NCI-H526 treated with DMSO at 0.1 percent for 48 hours (cell line): ENCODE data around the gene PAX5.
"Not testable (repeated sequence)": the region's sequence is repeated elsewhere in the genome, so short reads cannot be mapped to it uniquely, and the experiment has no call there.

Experiments
- DNase-seq: peaks from one replicate; lab custom pipeline; 2025; lab: John Stamatoyannopoulos, UW

PAX5 gene

GRCh38 chr9:36878986-36879982 lies 154.8 kb downstream of the PAX5 start:
- DNase-seq, result no peak

DNA sequence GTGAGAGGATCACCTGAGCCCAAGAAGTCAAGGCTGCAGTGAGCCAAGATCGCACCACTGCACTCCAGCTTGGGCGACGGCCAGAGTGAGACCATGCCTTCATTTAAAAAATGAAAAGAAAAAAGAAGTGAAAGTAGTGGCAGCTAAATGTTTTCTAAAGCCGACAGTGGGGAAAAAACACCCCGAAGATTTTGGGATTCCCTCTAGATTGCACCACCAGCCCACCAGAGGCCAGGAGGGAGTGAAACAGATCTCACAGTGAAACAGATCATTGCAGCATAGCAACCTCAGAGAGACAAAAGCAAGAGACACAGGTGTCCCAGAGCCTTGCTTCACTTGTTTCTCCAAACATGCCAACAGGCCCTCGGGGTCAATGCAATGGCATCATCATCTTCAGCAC lies 156.8 kb downstream of the PAX5 start:
- DNase-seq, result no peak

GRCh38 chr9:36876056-36876455 lies 158.0 kb downstream of the PAX5 start:
- DNase-seq, result no peak

DNA sequence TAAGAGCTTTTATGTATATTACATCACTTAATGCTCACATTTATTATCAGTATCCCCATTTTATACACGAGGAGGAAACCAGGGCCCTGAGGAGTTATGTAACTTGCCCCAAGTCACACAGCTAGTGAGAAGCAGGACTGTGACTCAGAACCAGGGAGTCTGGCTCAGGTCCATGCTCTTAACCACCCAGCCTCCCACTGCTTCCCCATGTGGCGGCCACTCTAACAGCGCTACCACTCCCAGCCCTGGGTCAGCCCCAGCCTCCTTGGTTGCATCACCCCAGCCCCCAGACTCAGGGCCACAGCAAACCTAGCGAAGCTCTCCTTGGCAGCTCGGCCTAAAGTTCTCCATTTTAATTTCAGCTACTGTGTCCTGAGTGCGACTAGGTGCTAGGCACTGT lies 159.1 kb downstream of the PAX5 start:
- DNase-seq, result no peak

GRCh38 chr9:36874261-36874660 lies 159.8 kb downstream of the PAX5 start:
- DNase-seq, result no peak

- DNase-seq, result peak; percentile 21
Observed at GRCh38 chr9:36873247-36873875, 160.7 kb downstream of the PAX5 start.

GRCh38 chr9:36872641-36873040 lies 161.4 kb downstream of the PAX5 start:
- DNase-seq, result no peak

- no peak for DNase-seq
Observed at GRCh38 chr9:36871606-36872005, 162.5 kb downstream of the PAX5 start.

GRCh38 chr9:36870960-36871359 lies 163.1 kb downstream of the PAX5 start:
- DNase-seq, result no peak

GRCh38 chr9:36869605-36870004 lies 164.5 kb downstream of the PAX5 start:
- DNase-seq, result not testable (repeated sequence)

- no peak for DNase-seq
Observed at GRCh38 chr9:36868586-36869282, 165.3 kb downstream of the PAX5 start.

GRCh38 chr9:36867672-36868471 lies 166.2 kb downstream of the PAX5 start:
- peak; percentile 61 for DNase-seq

- DNase-seq, result no peak
Observed at GRCh38 chr9:36867241-36867640, 166.8 kb downstream of the PAX5 start.

DNA sequence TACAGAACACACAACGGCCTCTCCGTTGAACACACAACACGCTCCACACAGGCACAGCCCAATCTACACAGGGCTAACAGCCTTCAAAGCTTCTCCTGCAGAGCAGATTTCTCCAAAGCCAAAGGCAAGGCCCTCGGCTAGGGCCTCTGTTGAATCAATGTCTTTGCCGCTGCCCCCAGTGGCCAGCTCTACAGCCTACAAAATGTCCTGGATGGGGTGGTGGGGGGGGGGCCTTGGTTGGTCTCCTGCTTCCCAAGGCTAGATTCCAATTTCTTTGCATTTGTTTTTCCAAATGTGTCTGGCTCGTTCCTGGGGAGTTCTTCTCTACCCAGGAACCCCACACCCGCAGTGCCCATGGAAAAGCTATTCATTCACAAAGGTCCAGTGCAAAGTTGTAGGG lies 167.2 kb downstream of the PAX5 start:
- no peak for DNase-seq

- DNase-seq, result no peak
Observed at GRCh38 chr9:36865731-36866635, 168.1 kb downstream of the PAX5 start.

GRCh38 chr9:36864491-36865410 lies 169.3 kb downstream of the PAX5 start:
- DNase-seq, result peak; percentile 77

DNA sequence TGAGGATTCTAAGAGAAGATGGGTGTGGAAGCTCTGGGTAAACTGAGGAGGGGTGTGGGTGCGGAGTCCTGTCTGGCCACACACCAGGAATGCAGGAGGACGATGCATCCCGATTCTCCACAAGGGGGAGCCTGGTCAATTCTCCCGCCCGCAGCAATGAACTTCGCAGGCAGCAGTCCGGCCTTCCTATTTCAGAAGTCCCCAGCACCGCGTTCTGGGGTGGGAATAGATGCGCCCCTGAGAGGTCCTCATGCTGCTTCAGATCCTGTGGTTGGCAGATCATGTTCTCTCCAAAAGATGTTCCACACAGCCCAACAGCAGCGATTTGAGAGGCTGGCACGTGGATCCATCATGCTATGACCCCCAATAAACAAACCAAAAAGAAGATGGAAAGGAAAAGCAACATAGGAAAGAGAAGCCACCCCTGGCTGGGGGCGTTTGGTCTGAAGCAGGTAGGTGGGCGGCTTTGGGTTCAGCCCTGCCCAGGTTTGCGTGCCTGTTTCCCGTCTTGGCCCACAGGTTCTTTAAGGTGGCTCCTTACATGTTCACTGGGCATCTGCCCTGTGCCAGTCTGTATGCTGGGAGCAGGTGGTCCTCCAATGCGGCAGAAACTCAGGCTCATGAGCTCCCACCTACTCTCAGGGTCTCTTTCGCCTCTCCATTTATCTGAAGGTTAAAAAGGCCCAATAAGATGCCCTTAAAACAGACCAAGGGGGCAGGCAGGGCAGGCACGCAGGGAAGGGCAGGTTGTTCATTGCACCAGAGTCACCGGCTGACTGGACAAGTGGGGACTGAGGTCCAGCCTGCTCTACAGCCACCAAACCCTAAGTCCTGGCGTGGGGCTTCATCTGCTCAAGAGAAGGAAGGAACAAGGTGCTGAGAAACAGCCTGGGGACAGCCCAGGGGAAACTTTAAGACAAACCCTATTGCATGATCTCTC lies 171.6 kb downstream of the PAX5 start:
- DNase-seq, result no peak

- no peak for DNase-seq
Observed at GRCh38 chr9:36861528-36862205, 172.4 kb downstream of the PAX5 start.
